SIG-M5 treated with dmso at 0.1 percent for 504 hours (cell line): ENCODE data around the gene PSTPIP2.
"Not testable (repeated sequence)": the region's sequence is repeated elsewhere in the genome, so short reads cannot be mapped to it uniquely, and the experiment has no call there.

Source experiments
- DNase-seq: peaks from one replicate; lab custom pipeline; 2025; ENCODE audit not compliant: unreplicated experiment; lab: John Stamatoyannopoulos, UW

Gene PSTPIP2

DNA sequence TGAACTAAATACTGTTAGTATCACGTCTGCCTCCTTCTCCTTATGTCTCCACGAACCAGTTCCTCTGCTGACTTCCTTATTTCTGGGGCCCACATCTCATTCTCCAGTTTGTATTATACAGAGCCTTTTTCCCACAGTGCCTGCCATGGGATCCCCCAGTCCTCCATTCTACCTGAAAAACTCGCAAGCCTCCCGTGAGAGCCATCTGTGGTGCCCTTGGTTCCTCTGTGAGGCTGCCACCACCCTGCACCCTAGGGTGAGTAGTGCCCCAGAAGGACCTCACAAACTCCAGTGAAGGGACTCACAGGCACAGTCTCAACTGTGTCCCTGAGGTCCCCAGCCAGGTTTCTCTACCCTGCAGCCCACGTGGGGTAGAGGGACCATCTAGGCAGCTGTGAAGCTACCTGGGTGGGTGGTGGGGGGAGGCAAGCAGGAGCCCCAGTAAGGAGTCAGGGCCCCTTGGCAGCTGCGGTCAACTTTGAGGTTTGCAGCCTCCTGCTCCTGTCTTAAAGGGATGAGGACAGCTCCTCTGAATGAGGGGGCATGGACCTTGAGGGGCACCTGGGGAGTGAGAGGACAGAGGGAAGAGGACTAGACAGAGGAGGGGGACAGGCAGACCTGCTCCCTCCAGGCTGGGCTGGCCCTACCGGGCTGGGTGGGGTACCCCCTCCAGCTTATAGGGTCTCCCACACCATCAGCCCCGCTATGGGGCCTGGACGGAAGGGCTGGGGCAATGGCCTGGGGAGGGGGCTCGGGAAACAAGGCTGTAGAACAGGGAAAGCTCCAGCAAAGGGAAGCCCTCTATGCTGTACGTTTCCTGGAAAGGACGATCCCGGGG is 1.0 kb downstream of the PSTPIP2 start:
- peak; percentile 90 for DNase-seq

DNA sequence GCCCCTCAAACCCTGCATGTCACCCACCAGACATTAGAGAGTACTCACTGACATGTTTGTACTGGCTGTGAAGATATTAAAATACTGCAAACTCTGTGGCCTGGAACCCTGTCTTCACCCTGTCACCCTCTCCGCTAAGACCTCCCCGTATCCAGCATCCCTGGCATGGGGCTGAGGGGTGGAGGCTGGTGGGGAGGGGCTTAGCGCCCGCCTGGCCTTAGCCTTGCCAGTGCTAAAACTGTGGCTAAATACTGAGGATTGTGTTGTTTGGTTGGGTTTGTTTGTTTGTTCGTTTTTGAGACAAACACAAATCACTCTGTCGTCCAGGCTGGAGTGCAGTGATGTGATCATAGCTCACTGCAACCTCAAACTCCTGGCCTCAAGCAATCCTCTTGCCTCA is 1.8 kb downstream of the PSTPIP2 start:
- no peak for DNase-seq

DNA sequence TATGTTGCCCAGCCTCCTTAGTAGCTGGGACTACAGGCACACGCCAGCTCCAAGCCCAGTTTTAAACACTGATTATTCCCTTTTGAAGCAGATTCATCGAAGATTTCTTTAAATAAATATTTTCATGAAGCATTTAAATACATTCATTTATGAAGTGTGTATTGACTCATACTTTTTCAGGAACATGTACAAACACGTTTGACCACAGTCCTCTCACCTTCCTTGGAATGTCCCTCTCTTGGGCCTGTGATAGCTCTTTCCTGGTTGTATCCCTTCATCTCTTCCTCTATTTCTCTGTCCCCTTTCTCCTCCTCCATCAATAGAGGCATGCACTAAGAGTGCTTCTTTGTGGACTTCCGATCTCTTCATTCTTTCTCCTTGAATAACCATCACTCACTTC is 2.5 kb downstream of the PSTPIP2 start:
- no peak for DNase-seq

DNA sequence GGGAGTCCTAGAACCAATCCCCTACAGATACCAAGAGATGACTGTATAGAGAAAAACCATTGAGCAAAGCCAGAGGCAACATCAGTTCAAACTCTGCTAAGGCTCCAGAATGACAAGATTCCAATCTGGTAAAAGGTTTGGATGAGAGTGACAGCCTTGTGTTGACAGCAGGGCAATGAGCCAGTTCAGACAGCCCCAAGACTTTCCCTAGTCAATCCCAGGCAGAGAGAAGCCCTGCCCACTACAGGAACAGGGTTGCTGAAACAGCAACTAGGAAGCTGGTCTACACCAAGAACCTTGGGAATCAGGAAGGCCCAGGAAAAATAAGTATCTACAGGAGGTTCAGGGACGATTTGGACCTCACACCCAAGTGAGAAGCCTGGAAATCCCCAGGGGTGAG is 3.3 kb downstream of the PSTPIP2 start:
- no peak for DNase-seq

DNA sequence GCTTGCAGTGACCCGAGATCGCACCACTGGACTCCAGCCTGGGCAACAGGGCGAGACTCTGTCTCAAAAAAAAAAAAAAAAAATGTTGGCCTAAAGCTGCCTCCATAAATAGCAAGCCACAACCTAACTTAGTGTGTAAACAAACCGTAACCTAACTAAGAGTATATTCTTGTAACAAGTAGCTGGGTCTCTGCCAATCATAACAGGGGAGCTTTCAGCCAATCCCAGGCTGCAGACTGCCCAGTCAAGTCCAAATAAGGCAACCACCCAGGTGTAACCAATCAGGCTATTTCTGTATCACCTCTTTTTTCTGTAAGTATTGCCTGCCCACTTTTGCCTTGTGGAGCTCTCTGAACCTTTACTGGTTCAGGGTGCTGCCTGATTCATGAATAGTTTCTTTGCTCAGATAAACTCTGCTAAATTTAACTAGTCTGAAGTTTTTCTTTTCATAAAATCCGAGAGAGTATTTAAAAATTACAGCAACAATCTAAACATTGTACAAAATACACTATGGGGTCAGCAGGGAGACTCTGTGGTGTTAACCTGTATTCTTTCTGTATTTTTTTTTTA is 4.5 kb downstream of the PSTPIP2 start:
- no peak for DNase-seq

DNA sequence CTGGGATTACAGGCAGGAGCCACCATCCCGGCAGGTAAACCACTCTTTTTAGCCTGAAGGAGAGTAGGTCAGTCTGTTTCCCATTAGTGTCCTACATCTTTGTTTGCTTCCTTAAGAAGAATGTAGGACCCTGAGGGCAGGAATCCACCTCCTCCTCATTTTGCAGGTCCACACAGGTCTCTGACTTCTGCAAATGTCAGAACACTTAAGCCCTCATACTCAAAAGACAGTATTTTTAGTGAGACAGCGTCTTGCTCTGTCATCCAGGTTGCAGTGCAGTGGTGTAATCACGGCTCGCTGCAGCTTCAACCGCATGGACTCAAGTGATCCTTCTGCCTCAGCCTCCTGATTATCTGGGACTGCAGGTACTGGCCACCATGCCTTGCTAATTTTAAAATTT is 9.3 kb downstream of the PSTPIP2 start:
- no peak for DNase-seq

DNA sequence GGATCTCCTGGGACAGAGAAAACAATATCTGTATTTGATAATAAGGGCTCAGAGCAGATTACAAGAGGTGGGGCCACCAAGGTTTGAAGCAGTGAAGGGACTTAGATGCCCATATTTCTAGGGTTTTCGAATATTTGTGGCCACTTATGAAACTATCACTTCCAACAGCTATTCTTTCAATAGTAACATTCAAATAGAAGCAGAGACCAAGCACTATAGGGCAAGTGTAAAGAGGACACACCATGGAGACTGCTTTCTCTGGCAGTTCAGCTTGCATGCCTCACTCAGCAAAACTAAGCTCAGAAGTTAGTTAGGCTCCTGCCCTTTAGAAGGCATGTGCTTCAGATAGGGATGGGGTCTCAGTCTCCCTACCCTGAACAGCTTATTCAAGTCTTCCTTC is 10.3 kb downstream of the PSTPIP2 start:
- no peak for DNase-seq

DNA sequence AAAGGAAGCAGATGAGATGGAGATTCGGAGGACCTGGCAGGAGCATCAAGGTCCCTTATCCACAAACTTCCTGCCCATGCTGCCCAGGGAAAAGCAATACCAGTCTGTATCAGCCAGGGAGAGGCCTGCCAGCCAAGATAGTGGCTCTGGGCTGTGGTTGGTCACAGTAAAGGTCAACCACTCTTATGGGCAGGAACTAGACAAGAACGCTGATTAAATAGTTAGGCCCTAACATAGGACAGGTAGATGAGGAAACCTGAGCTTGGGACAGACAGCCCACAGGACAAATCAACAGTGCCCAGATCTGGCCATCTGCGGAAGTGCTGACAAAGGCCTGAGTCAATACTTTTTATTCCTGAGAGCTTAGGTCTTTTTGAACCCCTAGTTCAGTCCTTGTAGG is 10.7 kb downstream of the PSTPIP2 start:
- no peak for DNase-seq

DNA sequence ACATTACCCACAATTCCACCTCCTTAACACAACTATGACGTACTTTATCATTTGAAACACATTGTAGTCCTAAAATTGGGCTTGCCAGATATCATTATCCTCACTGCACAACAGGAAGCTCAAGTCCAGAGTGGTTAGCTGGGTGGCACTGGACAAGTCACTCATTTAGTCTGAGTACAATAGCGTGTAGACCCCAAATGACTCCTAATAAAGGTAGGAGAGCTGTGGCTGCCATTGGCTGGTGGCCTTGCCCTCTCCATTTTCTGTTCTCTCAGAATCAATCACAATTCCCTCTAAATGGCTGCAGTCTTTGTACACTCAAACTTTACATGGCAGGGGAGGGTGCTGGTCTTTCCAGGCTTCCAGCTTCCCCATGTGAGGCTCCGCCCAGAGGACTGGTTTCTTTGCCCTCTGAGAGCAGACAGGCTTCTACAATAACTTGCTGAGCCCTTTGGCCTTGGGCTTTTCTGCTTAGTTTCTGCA is 11.7 kb downstream of the PSTPIP2 start:
- DNase-seq: no peak

DNA sequence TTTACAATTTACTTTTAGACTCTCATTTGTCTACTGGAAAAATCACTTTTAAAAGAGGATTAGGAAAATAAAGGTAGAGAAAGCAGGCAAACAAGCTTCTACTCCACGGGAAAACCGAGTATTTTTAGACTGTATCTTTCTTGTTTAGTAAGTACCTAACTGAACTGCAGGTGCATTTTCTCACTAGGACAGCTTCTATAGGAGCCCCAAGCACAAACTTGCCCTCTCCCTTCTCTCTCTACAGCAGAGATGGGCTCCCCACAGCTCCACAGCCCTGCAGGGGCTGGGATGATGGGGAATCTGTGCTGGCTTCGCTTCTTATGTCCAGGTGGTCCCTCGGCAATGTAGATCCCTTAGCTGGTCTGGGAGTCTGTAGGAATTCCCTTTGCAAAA is 16.2 kb downstream of the PSTPIP2 start:
- no peak for DNase-seq

DNA sequence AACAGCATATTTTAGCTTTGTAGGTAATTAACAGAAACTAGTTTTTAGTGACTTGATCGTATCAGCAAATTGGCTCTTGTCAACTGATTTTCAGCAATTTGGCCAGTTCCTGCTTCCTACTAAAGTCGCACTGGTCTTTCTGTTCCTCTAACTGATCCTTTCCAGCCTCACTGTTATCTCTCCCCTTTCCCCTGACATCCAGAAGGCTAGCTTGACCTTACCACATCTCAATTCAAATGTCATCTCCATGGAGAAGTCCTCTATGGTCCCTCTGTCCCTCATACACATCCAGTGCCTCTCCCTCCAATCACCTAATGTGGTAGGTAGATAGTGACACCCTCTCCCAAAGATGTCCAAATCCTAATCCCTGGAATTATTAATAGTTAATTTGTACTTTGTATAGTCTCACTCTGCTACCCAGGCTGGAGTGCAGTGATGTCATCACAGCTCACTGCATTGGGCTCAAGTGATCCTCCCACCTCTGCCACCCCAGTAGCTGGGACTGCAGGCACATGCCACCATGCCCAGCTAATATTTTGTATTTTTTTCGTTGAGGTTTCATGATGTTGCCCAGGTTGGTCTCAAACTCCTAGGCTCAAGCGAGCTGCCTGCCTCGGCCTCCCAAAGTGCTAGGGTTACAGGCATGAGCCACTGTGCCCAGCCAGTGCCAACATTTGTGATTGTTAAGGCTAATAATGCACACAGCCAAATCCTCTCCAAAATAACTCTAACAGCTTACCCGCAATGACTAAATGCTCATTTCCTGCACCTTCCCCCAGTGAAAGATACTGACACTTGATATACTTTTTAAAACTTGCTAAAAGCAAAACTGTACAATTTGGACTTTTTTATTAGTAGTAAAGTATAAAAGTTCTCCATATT is 16.9 kb downstream of the PSTPIP2 start:
- no peak for DNase-seq

DNA sequence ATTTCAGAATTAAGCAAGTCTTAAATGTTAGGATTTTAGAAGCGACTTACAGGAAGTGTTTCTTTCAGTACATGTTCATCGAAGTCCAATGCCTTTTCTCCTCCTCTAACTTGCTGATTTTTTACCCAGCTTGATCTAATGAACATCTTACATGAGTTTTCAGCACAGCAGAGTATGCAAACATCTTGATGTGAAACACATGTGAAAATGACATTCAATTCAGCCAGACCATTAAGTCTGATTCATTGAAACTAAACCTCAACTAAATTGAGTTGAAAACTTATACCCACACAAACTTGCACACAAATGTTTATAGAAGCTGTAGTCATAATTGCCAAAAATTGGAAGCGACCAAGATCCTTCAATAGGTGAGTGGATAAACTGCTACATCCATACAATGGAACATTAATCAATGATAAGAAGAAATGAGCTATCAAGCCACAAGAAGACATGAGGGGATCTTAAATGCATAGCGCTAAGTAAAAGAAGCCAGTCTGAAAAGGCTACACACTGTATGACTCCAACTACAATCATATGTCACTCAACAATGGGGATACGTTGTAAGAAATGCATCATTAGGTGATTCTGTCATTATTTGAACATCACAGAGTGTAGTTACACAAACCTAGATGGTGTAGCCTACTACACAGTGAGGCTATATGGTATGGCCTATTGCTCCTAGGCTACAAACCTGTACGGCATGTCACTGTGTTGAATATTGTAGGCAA is 18.5 kb downstream of the PSTPIP2 start:
- no peak for DNase-seq

DNA sequence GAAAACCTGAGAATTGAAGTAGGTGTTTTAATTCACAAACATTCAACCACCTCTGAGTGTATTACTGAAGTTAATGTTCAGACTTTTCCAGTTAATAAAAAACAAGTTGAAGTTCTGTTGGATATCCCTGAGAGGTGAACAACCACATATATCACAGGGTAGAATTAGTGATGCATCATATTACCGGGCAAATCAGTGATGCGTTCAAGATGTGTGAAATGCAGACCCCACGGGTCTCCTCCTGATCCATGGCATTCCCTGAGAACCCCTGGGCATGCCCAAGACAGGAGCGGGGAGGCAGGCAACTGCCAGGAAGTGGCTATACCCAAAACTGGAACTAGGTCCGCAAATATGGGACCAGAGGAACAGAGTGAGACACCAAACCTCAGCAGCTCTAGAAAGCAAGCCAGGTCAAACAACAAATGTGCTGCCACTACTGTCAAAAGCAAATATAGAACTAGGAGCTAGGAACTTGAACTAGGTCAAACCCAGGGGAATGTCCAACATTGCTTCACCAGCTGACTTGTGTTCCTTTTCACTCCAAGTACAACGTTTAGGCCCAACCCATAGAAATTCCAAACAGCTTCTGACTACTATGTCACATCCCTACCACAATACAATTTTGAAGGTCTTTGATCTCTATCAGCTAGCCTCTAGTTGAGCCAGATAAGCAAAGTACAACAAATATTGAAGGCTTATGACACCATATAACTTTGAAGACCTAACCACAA is 20.2 kb downstream of the PSTPIP2 start:
- peak; percentile 22 for DNase-seq

DNA sequence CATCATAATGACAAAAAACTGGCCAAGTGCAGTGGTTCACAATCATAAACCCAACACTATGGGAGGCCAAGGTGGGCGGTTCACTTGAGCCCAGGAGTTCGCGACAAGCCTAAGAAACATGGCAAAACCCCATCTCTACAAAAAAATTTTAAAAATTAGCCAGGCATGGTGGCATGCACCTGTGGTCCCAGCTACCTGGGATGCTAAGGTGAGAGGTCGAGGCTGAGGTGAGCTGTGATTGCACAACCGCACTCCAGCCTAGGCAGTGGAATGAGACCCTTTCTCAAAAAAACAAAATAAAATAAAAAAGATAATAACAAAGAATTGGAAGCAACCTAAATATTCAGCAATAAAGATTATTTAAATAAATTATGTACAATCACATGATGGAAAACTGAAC is 21.8 kb downstream of the PSTPIP2 start:
- no peak for DNase-seq

DNA sequence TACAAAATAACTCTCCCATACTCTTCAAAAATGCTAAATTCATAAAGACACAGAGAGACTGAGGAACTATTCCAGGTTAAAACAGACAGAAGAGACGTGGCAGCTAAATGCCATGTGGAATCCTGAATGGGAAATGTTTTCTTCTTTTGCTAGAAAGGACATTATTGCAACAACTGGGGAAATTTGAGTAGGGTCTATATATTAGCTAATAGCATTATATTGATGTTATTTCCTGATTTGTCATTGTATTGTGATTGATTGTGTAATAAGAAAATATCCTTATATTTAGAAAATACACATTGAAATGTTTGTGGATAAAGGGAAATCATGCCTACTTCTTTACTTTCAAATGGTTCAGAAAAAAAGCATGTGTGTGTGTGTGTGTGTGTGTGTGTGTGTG is 23.4 kb downstream of the PSTPIP2 start:
- no peak for DNase-seq

DNA sequence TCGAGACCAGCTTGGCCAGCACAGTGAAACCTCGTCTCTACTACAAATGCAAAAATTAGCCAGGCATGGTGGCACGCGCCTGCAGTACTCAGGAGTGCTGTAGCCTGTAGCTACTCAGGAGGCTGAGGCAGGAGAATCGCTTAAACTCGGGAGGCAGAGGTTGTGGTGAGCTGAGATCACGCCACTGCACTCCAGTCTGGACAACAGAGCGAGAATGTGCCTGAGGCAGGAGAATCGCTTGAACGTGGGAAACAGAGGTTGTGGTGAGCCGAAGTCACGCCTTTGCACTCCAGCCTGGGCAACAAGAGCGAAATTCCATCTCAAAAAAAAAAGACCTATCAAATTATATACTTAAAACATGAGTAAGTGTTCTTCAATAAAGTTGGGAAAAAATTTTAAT is 24.7 kb downstream of the PSTPIP2 start:
- not testable (repeated sequence) for DNase-seq

DNA sequence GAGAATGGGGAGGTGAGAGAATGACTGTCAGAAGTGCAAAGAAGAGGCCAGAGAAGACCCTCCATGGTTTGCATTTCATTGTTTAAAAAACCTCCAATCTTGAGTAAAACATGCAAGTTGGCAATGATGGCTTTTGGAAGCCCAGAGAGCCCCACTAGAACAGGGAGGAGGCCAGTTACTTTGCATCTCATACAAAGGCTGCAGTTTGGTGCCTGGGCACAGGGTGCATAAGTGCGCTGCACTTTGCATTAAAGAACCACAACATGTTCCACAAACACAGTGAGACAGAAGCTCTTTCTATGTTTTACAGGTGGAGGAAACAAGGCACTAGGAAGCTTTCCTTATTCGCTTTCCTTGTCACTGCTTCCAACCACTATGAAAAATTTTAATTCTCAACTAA is 25.4 kb downstream of the PSTPIP2 start:
- no peak for DNase-seq

DNA sequence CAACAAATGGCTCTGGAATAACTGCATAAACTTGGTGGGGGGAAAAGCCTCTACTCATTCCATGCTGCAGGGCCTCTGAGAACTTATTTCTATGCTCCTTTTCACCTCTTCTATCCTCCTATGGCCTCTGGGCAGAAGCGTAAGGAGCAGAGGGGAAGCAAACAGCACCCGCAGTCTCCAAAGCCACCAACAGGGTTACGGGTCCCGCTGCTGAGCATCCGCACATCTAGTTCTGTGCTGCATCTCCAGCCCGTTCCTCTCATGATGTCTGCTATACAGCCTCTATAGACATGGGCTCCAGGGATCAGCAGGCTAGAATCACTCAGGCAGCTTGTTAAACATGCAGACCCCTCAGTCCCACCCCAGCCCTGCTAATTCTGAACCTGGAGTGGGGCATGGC is 25.9 kb downstream of the PSTPIP2 start:
- DNase-seq: no peak

DNA sequence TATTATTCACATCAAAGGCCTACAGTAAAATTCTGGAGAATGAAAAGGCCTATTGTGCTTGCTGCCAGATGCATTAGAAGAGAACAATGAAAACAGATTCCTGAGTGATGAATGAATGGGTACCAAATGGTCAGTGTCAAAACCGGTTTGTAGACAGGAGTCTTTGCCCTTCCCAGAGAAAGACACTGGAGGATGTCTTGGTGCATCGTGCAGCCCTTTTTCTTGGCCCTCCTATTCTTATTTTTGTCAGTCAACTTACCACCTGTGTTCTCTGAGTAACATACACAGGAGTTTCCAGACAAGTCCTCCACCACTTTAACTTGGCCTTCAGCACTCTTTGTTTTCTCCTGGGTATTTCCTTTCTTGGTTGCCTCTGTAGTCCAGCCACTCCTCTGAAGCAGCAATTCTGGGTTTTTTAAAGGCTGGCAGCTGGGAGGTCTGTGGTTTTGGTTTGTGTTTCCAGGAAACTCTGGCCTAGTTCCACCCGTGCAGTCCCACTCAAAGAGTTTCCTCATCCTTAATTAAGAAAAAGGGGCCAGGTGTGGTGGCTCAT is 29.4 kb downstream of the PSTPIP2 start:
- DNase-seq: no peak

DNA sequence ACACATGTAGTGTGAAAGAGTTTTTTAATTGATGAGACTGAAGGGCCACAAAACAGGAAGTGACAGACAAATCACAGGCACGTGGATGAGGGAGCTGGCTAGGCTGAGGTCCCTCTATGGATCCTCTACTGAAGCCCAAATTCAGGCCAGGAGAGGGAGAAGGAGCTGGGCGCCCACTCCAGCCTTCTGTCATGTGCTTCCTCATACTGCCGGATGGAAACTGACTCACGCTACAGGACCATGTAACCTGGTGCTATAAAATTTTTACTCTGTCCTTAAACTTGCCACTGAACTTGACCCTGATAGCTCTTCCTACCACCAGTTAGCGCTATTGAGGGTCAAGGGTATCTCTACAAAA is 31.3 kb downstream of the PSTPIP2 start:
- no peak for DNase-seq
